Stimulated activated naive CD4-positive, alpha-beta T cell (primary cell): ENCODE results near the gene HEXD.
"Not testable (repeated sequence)": the region's sequence is repeated elsewhere in the genome, so short reads cannot be mapped to it uniquely, and the experiment has no call there.

ENCODE experiments used
- DNase-seq, 6 experiments: peaks; one replicate each; lab custom pipeline; 2025; lab: John Stamatoyannopoulos, UW

The HEXD gene

DNA sequence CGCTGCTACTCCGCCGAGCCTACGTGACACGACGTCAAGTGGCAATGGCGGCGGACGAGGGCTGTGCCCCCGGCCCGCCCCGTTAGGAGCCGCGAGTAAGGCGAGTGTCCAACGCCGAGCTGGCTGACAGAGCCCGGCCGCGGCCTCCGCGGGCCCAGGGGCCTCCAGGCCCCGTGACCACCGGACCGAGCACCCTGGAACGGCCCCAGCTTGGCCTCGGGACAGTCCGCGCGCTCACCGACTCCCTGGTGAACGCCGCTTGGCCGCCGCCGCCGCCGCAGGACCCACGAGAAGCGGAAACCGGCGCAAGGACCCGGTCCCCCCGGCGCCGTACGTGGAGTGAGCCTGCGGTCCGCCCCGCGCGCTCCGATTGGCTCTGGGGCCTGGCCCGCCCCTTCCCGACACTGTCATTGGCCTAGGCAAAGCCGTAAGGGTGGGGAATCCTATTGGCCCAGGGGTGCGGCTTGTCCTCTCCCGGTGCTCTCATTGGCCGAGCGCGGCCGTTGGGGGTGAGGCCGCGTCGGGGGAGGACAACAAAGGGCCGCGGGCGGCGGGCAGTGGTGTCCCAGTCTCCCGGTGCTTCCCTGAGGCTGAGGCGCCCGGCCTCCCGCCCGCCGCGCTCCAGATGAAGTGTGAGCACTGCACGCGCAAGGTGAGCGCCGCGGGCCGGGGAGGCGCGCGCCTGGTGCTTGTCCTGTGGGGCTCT is 40.2 kb downstream of the HEXD start, which contains the start of gene NARF:
Gene NARF (plus strand): TSS at position 563 of the 706 bp plus-strand sequence. CDS start 63 bp downstream, at position 626.
- peak; percentile 92 to 98 (median 96) for DNase-seq

DNA sequence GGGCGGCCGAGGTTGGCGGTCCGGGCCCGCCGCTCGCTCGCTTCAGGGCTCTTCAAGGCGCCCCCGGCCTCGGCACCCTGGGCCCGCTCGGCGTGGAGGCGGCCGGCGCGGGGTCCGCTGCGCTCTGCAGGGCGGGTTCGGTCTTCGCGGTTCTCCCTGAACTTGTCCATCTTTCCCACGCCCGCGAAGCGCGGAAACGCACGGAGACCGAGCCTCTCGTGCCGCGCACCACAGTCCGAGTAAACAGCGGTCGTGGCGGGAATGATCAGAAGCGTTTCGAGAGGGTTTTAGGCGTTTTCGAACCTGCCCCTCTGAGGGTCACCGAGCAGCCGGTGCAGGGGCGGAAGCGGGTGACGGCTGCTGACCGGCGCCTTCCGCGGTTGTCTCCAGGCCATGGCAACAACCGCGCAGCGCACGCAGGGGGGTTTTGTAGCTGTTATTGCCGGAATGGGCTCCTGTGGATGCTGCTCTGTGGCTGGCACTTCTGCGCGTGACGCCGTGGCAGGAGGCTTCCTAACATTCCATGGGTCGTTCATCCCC is 40.8 kb downstream of the HEXD start:
- no peak for DNase-seq

DNA sequence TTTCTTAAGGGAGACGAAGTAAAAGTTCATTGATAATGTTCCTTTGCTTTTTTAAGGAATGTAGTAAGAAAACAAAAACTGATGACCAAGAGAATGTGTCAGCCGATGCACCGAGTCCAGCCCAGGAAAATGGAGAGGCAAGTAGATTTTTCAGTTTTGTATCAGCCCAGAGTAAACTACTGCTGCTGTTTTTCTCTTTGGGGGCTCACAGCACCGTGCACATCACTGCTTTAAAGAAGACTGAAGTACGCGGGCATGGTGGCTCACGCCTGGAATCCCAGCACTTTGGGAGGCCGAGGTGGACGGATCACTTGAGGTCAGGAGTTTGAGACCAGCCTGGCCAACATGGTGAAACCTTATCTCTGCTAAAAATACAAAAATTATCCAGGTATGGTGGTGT is 41.8 kb downstream of the HEXD start:
- DNase-seq = not testable (repeated sequence)

DNA sequence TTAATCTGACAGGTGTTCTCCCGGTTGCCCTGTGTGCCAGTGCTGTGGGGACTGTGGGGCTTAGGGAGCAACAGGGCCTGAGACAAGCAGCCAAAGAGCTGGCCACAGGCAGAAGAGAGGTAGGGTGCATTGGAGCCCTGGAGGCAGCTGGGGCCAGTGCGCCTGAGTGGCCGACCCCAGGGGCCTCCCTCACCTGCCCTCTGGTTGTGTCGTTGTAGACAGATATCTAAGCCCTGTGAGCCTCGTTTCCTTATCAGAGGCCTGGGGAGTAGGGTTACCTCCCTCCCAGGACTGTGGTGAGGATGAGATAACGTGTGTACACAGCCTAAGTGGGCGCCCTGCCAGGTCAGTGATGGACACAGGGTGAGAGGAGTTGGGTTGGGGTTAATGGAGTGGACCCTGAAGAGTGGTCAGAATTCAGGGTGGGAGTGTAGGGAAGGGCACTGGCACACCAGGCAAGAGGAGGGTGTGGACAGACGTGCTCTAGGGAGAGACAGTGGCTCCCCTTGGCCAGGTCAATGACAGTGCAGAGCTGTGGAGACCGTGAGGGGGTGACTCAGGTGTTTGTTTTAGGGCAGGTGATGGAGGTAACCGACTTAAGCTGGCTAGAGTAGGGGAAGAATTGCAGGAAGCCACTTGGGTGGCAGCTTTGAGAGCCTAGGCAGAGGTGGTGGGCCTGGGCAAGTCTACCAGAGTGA is 43.8 kb downstream of the HEXD start:
- no peak for DNase-seq

DNA sequence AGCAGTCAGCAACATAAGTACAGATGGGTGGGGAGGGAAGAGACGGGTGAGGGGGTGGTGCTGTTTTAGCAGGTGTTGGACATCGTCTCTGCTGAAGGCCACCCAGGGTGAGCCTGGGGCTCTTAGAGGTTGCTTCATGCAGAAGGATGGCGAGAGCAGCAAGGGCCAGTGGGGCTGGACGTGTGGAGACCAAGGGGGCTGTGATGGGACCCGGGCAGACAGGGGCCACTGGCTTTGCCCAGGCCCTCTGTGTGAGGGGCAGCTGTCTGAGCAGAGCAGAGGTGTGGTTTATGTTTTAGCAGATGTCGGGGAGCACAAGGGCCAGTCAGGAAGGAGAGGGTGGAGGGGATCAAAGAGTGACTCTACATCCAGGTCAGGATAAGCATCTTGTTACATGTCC is 45.2 kb downstream of the HEXD start:
- no peak for DNase-seq

DNA sequence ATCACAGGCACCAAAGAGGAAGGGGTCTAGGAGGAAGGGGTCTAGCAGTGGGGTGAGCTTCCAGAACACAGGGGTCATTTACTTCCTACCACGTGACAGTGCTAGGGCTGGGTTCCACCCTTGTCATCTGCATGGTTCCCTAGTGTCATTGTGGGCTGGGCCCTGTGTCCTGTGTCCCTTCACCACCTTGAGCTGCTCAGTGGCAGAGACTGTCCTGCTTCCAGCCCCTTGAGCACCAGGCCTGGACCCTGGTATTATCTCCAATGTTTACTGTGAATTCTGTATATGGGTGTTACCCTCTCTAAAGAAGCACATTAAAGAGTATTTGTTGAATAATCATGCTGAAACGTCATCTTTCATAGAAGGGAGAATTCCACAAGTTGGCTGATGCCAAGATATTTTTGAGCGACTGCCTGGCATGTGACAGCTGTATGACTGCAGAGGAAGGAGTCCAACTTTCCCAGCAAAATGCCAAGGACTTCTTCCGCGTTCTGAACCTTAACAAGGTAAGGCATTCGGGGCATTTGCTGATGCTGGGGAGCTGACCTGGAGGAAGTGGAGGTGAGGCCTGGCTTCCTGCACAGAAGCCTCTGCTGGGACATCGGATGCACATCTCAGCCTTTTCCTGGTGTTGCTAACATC is 45.9 kb downstream of the HEXD start:
- no peak for DNase-seq

DNA sequence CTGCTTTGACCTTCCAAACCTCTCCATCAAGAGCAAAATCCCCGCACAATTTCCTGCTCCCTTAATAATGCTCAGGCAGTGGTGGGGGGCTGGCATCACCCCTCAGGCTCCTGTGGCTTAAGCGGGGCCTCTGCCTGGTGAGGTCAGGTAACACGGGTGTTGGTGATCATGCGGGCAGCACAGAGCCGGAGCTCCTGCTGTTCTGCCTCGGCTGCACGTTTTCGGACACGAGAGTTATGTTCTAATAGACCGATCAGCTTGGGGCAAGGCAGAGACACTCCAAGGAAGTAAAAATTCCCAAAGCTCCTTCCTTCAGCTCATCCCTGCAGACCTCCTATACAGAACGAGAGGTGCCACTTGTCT is 46.4 kb downstream of the HEXD start:
- no peak for DNase-seq

DNA sequence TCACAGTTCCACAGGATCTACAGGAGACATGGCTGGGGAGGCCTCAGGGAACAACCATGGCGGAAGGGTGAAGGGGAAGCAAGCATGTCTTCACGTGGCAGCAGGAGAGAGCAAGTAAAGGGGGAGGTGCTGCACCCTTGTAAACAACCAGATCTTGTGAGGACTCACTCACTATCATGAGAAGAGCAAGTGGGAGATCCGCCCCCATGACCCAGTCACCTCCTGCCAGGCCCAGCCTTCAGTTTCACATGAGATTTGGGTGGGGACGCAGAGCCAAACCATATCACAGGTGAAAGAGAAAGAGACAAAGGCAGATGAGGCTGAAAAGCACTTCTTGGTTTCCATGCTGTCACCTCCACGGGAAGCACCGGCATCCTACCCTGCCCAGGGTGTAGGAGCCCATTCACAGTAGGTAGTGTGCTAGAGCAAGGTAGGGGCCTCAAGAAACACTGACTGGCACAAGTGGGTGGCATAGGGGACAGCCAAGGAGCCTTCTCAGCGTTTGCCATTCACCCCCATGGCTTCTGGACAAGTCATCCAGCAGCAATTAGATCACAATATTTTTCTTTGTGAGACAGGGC is 47.0 kb downstream of the HEXD start:
- no peak for DNase-seq

DNA sequence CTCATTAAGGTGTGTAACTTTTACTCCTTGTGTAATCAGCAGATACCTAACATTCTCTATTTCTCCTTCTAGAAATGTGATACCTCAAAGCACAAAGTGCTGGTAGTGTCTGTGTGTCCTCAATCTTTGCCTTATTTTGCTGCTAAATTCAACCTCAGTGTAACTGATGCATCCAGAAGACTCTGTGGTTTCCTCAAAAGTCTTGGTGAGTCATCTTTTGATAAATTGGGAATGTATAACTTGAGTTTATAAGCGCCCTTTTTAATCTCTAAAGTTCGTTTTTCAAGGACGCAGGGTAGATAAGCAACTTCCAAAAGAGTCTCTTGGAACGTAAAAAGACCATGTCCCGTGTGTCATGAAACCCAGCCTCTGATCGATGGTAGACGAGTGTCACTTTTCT is 50.5 kb downstream of the HEXD start:
- no peak for DNase-seq

DNA sequence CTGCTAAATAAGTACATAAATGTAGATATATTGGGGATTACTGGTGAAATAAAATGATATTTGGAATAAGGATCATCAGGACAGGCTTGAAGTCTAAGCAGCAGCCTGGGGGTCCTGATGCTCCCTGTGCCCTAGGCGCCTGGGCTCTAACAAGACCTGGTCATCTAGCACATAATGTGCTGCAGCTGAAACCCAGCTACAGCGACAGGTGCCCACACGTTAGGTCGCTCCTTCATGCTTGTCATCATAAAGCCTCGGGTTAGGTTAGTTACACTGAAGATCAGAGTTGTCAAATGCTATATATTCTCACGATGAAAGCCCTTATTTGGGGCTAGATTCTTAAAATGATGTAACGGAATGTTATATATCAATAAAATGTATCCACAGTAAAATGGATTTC is 51.9 kb downstream of the HEXD start:
- DNase-seq = no peak

DNA sequence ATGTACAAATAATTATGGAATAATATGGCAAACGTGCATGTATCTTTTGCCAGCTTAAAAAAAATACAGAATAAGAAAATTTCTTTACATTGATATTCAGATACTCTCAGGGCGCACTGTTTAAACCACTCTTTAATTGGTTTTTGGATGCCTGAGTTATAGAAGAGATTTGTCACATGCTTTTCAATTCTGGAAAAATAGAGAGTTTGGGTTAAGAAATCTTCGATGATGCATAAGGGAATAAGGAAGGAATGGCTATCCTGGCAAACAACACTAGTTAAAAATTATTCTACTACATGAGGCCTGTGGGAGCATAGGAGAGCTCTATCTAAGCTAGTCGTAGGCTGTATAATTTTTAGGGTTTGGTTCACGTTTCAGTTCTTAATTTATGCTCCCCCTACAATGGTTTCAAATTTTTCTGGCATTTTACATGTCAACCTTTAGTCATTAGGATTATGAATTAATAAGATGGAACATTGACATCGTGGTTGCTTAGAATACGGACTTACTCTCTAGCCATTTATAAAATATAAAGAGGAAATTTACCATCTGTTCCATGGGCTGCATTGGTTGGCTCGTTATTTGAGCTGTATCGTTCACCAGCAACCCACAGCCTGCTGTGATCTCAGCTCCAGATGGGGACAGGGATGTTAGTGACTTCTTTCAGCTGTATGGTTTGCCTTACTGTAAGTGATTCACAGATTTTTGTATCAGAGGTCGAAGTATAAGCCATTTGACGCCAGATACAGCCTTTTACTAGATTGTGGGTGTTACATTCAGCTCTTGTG is 56.3 kb downstream of the HEXD start:
- DNase-seq = no peak

DNA sequence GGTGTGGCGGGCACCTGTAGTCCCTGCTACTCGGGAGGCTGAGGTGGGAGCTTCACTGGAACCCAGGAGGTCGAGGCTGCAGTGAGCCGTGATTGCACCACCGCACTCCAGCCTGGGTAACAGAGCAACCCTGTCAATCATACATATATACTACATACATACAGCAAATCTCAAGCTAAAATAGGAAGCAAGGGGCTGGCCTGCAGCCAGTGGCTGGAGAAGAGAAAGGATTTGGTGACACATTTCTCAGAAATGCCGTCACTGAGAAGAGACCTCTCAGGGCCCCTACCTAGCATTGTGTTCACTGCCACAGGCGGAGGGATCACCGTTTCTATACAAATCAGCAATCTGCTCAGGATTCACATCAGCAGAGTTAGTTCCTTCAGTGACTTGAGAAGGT is 57.3 kb downstream of the HEXD start:
- DNase-seq = no peak

DNA sequence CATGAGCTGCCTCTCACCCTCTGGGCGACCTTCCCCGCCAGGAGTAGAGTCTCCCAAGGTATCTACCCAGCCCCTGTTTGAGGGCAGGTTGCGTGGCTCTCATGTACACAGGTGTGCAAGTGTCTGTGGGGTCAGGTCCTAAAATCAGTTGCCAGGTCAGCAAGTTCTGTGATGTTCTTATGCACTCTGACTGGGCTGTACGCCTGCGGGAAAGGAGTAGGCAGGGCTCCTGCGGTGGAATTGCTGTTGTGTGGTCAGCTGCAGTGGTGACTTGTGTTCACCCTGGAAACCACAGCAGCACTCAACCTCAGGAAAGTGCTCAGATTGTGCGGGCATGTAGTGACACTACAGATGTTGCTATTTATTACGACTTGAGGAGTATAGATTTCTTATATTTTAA is 59.8 kb downstream of the HEXD start:
- DNase-seq = no peak

DNA sequence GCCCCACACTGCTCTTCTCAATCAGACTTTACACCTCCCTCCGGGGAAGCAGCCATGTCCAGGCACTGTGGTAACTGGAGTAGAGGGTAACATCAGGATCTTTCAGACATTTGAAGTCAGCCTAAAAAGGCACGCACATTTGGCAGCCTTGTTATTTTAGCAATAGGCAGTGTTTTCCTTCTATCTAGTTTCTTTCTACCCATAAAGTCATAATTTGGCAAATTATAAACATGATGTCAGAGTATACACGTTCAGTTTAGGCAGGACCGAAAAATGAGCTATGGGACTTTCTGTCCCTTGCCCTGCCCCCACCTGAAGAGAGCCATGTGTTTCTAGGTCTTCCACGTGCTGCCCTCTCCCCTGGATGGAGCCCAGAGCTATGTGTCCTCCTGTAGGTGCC is 61.5 kb downstream of the HEXD start:
- no peak for DNase-seq

DNA sequence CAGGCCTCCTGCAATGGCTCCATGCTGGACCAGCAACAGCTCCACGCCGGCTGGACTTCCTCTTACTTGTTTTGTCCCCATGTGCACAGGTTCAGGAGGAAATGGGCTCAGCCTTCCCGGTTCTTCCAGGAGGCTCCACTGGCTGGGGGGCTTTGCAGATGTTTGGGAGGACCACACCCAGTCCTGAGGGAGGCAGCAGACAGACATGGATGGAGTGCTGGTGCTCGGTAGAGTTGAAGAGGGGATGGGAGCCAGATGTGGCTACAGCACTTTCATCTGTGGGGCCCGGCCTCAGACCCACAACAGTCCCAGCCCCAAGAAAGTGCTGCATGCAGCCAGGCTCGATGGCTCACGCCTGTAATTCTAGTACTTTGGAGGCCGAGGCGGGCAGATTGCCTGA is 62.2 kb downstream of the HEXD start:
- DNase-seq = no peak

DNA sequence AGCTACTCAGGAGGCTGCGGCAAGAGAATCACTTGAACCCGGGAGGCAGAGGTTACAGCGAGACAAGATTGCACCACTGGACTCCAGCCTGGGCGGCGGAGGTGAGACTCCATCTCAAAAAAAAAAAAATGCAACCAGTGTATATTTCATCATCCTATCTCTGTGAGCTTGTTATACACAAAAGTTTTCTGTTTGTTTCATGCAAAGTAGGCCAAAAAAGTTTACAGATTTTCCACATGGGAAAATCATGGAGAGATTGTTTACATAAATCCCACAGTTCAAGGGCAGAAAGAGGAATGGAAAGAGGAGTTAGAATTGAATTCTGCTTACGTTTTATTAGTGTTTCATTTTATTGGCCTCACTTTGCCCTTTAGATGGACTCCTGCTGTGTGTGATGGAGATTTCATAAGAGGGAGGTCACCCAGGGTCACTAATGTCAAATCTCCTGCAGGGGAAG is 65.1 kb downstream of the HEXD start:
- no peak for DNase-seq

DNA sequence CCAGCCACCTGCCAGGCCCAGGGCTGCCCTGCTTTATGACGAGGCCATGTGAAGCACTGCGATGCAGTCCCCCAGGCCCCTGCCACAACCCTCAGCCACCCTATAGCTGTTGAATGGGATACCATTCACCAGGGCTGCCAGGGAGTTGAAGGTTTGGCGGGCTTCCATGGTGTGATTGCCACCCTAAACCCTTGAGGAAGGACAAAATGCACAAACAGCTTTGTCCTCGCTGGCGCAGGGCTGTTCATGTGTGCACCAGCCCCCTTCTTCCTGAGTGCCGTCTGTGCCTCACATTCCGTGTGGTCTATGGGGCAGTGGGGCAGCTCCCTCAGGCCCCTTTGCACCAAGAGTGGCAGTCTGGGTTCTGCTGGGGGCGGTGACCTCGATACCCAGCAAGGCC is 65.7 kb downstream of the HEXD start:
- DNase-seq = no peak

DNA sequence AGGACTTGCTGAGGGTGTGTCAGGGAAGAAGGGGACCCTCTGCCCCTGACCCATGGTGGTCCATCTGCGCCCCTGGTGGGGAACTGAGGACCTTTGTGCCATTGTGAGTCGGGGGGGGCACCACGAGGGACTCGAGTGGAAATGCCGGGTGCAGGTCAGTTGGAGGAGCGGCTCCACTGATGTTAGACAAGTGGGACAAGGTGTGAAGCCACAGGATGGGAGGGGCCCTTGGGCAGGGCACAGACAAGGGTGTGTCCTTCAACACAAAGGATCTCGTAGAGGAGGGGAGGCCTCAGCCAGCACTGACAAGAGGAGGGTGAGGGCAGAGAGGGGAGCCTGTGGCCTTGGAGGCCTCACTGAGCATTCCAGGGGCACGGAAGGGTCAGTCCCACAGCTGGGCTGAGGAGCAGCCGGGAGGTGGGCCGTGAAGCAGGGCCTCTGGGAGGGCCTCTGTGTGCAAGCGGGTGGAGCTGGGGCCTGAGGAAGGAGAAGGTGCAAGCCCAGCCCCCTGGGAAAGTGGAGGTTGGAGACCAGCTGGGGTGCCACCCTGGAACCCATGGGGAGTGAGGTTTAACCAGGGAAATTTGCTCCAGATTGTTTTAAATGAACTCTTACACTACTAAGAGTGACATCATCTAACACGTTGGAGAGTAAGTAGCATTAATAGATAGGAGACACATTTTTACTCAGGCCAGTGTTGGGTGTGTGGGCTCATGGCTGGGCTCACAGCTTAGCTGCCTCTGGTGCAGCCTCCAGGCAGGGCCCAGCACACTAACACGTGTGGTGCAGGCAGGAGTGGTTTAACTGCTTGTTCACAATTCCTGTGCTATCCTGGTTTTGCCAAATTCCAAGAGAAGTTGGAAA is 68.3 kb downstream of the HEXD start:
- no peak for DNase-seq

DNA sequence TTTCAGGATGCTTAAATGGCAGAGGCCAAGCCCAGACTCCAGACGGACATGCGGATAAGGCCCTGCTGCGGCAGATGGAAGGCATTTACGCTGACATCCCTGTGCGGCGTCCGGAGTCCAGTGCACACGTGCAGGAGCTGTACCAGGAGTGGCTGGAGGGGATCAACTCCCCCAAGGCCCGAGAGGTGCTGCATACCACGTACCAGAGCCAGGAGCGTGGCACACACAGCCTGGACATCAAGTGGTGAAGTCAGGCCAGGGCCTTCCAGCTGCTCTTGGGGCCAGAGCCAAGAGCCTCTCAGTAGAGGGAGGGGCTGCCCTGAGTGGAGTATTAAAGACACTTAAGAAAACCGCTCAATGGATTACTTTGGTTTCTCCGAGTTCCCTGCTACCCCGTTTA is 69.8 kb downstream of the HEXD start:
- no peak for DNase-seq

DNA sequence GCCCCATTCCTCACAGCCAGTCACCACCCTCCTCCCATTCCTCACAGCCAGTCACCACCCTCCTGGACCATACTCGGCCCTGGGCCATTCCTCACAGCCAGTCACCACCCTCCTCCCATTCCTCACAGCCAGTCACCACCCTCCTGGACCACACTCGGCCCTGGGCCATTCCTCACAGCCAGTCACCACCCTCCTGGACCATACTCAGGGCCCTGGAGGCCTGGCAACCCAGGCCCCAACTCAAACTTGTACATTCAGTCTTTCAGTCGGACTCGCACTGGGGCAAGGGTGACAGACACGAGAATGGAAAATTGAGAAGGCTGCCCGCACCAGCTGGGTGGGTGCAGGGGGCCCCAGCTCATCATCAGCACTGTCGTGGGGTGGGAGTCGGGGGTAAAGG is 71.0 kb downstream of the HEXD start:
- no peak for DNase-seq
